Uterus (tissue), 2 donors: ENCODE data around the gene MAP1LC3A.

Experiments used
- CTCF ChIP-seq, 4 experiments: fragments of 200-600 bp in 2 of 4; fragments of 450-650 bp in 2 of 4; sonication (generic) in 2 of 4; IDR thresholded peaks; one replicate each; pipeline ENCODE4 v1.5.1; 2016 to 2019; ENCODE audit warnings: antibody characterized with exemption in 4 of 4, mild to moderate bottlenecking in 2 of 4, moderate library complexity in 1 of 4
- POLR2A ChIP-seq, 2 donors: fragments of 450-650 bp; IDR thresholded peaks; one replicate each; pipeline ENCODE4 v1.6.1; 2016; ENCODE audit warnings: antibody characterized with exemption in 2 of 2, mild to moderate bottlenecking in 1 of 2, moderate library complexity in 1 of 2

- TF ChIP-seq POLR2A (IDR thresholded peaks at IDR 0.05) (no peak), CTCF (IDR thresholded peaks at IDR 0.05) (no peak)
Observed at GRCh38 chr20:34534391-34535165, 23.9 kb upstream of the MAP1LC3A start.
